T-helper 2 cell (primary cell): ENCODE results near the gene CAPN1.
"Not testable (repeated sequence)": the region's sequence is repeated elsewhere in the genome, so short reads cannot be mapped to it uniquely, and the experiment has no call there.

Source experiments
- DNase-seq, 5 experiments: peaks; one replicate each; pipeline versions ENCODE4 v3.0.0 to v3.0.0-alpha.2; 2012 to 2022

CAPN1 gene

GRCh38 chr11:65219930-65220213 lies 38.1 kb downstream of the CAPN1 start:
- DNase-seq = no peak

GRCh38 chr11:65221026-65221425 lies 39.3 kb downstream of the CAPN1 start:
- DNase-seq = no peak

- no peak for DNase-seq
Observed at GRCh38 chr11:65223011-65223410, 41.3 kb downstream of the CAPN1 start.

- DNase-seq = no peak
Observed at GRCh38 chr11:65224930-65225278, 43.2 kb downstream of the CAPN1 start.

- peak; percentile 9 to 55 (median 41) for DNase-seq
Observed at GRCh38 chr11:65225279-65226102, 43.8 kb downstream of the CAPN1 start.

- no peak for DNase-seq
Observed at GRCh38 chr11:65226103-65226442, 44.3 kb downstream of the CAPN1 start.

GRCh38 chr11:65227879-65228278 lies 46.2 kb downstream of the CAPN1 start:
- no peak for DNase-seq

- no peak for DNase-seq
Observed at GRCh38 chr11:65236194-65237059, 54.7 kb downstream of the CAPN1 start.

- not testable (repeated sequence) for DNase-seq
Observed at GRCh38 chr11:65238302-65238701, 56.6 kb downstream of the CAPN1 start.

GRCh38 chr11:65241134-65241533 lies 59.4 kb downstream of the CAPN1 start:
- no peak for DNase-seq

GRCh38 chr11:65241692-65242091 lies 60.0 kb downstream of the CAPN1 start:
- DNase-seq = no peak

GRCh38 chr11:65242389-65242788 lies 60.7 kb downstream of the CAPN1 start:
- no peak for DNase-seq

- no peak for DNase-seq
Observed at GRCh38 chr11:65243797-65244196, 62.1 kb downstream of the CAPN1 start.

- not testable (repeated sequence) for DNase-seq
Observed at GRCh38 chr11:65245046-65245445, 63.3 kb downstream of the CAPN1 start.

- DNase-seq = no peak
Observed at GRCh38 chr11:65246506-65246905, 64.8 kb downstream of the CAPN1 start.

- DNase-seq = not testable (repeated sequence)
Observed at GRCh38 chr11:65248184-65248710, 66.5 kb downstream of the CAPN1 start.

- DNase-seq = no peak
Observed at GRCh38 chr11:65251476-65251875, 69.7 kb downstream of the CAPN1 start.

- DNase-seq = no peak
Observed at GRCh38 chr11:65254724-65255123, 73.0 kb downstream of the CAPN1 start.

- no peak for DNase-seq
Observed at GRCh38 chr11:65258988-65259387, 77.3 kb downstream of the CAPN1 start.

- DNase-seq = no peak
Observed at GRCh38 chr11:65260302-65260701, 78.6 kb downstream of the CAPN1 start.

GRCh38 chr11:65260756-65261590 lies 79.2 kb downstream of the CAPN1 start:
- DNase-seq = no peak
